GM12873 (cell line): ENCODE data around the gene PHF14.

Experiments
- CTCF ChIP-seq: IDR thresholded peaks from 2 replicates; pipeline ENCODE4 v1.5.1; 2012; ENCODE audit warnings: low read depth, mild to moderate bottlenecking, moderate library complexity, low read length, control low read depth; ENCODE audit not compliant: insufficient read depth; ENCODE audit errors: missing control alignments

PHF14 gene

DNA sequence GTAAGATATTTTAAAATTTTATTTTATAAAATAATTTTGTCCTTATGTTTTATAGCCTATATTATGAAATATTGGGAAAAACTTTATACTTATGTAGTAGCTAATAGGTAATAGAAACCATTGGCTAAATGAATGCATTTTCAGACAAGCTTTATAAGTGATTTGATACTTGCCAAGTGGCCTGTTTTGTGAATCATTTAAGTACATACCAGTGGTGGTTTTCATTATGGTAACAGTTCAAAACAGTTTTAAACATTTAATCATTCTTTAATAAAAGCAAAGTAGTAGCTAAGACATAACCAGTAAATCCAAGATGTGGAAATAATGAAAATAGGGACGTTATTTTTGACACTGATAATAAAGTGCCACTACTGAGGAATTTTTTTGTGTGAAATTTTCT is 182.2 kb downstream of the PHF14 start:
- TF ChIP-seq CTCF = no peak

DNA sequence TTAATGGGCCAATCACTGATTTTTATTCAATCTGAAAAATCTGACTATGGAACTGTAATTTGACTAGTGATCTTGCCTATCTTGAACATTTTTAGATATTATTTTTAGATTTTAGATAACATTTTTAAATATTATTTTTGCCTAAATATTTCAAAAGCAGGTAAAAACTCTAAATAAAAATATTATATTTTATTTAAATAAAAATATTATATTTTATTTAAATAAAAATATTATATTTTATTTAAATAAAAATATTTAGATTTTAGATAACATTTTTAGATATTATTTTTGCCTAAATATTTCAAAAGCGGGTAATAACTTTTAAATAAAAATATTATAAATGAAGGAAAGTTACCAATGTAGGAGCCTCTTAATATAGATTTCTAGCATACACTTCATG is 187.8 kb downstream of the PHF14 start:
- no peak for TF ChIP-seq CTCF

- no peak for TF ChIP-seq CTCF
Observed at GRCh38 chr7:11163220-11163619, 189.5 kb downstream of the PHF14 start.

DNA sequence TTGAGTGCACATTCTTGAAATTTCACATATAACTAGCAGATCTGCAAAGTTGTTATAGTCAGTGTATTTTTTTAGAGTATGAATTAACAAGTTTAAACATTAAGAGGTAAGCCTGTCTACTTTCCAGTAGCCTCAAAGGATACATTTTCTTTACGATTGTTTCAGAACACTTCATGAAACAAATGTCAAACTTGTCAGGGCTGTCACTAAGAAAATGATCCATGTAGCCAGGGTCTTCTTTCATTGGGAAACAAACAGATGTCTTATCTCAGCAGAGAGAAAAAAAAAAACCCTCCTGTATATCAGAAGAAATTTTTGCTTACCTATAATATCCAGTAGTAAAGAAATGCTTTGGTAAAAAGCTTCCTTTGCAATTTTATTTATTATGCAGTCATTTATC is 192.4 kb downstream of the PHF14 start:
- TF ChIP-seq CTCF = no peak

DNA sequence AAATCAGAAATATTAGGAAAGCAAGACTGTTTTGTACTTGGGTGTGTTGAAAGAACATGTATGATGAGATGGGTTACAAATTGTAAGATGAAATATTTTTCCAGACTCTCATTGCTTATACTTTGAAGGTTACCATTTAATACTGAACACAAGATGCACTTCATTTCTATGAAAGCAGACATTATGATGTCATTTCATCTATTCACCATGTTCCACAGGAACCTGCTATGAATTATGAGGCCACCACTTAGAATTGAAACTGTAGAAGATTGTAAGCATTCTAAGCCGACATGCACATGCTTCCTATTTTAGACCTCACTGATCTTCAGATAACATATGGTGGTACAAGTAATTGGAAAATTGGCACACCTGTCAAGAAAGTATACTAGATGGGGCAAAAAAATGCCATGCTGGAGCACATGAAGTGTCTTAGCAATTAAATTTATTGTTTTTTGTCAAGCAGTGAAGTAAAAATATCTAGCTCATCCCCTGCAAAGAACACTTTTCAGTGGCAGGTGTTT is 195.0 kb downstream of the PHF14 start:
- no peak for TF ChIP-seq CTCF

- TF ChIP-seq CTCF = no peak
Observed at GRCh38 chr7:11170175-11170574, 196.5 kb downstream of the PHF14 start.

DNA sequence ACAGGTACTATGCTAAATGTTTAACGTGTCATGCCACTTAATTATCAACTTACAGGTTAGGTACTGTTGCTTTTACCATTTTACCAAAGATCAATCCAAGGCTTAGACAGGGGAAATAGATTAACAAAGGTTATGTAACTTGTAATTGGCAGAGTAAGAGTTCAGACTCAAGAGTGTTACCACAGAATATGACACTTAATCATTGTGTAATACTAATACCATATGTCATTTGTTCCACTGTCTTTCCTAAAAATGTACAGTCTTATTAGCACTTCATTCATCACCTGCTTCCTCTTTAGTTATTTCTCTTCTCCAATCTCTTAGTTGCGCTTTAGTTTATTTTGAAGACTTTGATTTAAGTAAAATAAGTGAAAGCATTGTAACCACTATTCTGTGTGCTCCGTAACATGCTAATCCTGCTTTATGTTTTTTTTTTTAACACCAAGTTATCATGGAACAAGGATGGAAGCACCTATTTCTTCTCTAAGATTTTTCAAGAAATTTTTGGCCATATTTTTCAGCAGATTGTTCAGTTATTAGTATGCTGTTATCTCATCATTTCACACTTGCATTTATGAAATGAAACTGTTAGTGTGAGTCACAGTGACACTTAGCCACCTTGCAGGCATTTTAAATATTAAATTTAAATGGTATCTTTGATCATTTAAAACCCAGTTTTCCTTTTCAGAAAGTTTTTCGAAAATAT is 197.3 kb downstream of the PHF14 start:
- no peak for TF ChIP-seq CTCF
